ENCODE measurements around the gene PLA2G4E. TPM values are rescaled to one million over a fixed set of nuclear protein-coding genes. Genes with fewer than 3 reads are reported as not detected.

Gene PLA2G4E
- polyA plus RNA-seq, 4 donors, result not detected

- no peak for DNase-seq (ENCODE audit: low read depth in 4 of 4, low spot score in 3 of 4)
These were observed 55.1 kb downstream of the PLA2G4E start for GRCh38 chr15:41965441-41966413.

- no peak for DNase-seq (ENCODE audit: low read depth in 4 of 4, low spot score in 3 of 4)
These were observed 59.1 kb downstream of the PLA2G4E start for GRCh38 chr15:41961595-41962202.

DNA sequence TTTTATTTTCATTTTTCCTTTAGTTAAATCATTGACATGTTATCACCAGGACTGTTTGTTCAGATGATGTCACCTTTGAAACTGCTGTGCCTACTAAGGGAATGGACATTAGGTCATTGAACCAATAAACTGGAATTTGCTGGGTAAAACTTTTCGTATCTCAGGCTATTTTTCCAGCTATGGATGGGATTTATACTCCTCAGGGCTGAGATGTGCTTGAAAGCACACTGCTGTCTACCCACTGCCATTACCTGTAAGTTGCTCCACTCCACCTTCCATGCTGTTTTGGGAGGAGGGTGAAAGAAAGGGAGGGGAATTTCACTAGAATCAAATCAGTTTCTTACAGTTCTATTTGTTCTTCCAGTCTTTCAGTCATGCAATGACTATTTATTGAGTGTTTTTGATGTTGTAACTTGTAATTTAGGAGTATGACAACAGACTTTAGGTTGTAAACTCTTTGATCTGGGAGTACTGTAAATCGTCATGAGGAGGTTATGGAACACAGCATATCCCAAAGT is 59.8 kb downstream of the PLA2G4E start:
- DNase-seq (ENCODE audit: low read depth in 4 of 4, low spot score in 3 of 4), result no peak

- DNase-seq (ENCODE audit: low read depth in 4 of 4, low spot score in 3 of 4), result no peak
These were observed 62.8 kb downstream of the PLA2G4E start for GRCh38 chr15:41958002-41958420.

GRCh38 chr15:41957021-41957897 is 63.6 kb downstream of the PLA2G4E start:
- no peak for DNase-seq (ENCODE audit: low read depth in 4 of 4, low spot score in 3 of 4)

- no peak for DNase-seq (ENCODE audit: low read depth in 4 of 4, low spot score in 3 of 4)
These were observed 64.9 kb downstream of the PLA2G4E start for GRCh38 chr15:41955807-41956525.

DNA sequence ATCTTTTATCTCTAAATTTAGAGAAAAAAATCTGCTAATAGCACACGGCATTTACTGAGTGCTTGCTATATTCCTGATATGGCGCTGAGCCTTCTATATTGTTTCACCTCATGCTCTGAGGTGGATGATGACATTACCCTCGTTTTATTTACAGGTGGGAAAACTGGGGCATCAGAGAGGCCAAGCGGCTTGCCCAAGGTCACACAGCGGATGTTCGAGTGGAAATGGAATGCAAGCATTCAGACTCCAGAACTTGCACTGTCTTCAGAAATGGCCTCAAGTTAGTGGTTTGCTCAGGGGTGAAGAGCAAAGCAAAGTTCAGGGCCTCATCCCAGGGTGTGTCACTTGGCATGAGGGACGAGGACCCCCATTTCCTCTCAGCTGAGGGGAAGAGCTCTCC is 65.7 kb downstream of the PLA2G4E start:
- DNase-seq (ENCODE audit: low read depth in 4 of 4, low spot score in 3 of 4), result no peak

DNA sequence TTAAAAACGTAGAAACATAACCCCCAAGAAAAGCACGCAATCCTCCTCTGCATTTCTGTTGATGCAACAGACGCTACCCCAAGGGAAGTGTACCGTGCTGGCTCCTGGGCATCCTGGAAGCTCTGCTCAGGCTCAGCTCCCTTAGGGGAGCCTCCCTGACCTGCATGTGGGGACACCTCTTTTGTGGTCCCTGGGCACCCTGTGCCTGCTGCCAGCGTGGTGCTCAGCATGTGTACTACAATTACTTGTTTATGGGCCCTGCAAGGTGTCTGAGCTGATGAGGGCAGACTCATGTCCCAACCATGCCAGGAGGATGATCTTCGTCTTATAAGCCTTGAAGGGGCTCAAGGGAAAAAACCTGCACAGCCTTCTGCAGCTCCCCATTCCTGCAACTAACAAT is 66.8 kb downstream of the PLA2G4E start:
- no peak for DNase-seq (ENCODE audit: low read depth in 4 of 4, low spot score in 3 of 4)

DNA sequence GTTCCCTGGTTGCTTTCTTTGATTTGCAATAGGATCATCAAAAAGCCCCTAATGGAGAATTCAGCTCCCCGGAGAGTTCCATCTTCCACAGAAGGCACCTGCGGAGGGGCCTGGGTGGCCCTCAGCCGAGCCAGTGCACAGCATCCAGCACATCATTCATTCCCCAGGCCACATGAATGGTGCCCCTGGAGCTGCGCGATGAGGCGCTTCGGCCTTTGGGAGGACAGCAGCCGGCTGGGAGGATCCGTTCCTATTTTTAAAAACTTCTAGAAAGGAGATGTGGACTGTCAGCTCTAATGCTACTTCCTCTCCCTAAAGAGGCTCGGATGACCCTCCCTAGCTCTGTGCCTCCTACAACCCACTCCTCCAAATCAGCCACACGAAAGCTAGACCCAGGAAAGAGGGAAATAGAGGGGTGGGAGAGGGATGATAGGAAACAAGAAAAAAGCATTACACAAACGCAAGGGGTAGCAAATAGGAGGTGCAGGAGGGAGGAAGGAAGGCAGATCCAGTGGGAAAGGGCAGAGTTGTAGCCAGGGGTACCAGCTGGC is 68.8 kb downstream of the PLA2G4E start:
- DNase-seq (ENCODE audit: low read depth in 4 of 4, low spot score in 3 of 4), result no peak

DNA sequence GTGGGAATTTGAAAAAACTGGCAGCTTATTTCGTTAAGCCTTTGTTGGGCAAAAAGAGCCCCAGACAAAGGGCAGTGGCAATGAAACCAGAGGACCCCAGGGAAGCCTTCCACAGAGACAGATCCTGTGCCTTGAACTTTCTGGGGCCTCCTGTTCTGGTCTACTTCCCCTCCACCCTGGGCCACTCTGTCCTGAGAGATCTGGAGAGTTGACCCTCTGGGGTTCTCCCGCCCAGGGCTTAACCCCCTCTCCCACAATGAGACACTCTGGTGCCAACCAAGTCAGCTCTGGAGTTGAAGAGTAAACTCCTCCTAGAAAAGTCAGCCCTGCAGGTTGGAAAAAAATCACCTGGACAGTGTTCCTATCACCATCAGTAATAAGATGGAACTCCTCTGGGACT is 69.3 kb downstream of the PLA2G4E start:
- DNase-seq (ENCODE audit: low read depth in 4 of 4, low spot score in 3 of 4), result no peak

GRCh38 chr15:41950489-41950888 is 70.4 kb downstream of the PLA2G4E start:
- DNase-seq (ENCODE audit: low read depth in 4 of 4, low spot score in 3 of 4), result no peak

- no peak for DNase-seq (ENCODE audit: low read depth in 4 of 4, low spot score in 3 of 4)
These were observed 70.7 kb downstream of the PLA2G4E start for GRCh38 chr15:41950127-41950483.

DNA sequence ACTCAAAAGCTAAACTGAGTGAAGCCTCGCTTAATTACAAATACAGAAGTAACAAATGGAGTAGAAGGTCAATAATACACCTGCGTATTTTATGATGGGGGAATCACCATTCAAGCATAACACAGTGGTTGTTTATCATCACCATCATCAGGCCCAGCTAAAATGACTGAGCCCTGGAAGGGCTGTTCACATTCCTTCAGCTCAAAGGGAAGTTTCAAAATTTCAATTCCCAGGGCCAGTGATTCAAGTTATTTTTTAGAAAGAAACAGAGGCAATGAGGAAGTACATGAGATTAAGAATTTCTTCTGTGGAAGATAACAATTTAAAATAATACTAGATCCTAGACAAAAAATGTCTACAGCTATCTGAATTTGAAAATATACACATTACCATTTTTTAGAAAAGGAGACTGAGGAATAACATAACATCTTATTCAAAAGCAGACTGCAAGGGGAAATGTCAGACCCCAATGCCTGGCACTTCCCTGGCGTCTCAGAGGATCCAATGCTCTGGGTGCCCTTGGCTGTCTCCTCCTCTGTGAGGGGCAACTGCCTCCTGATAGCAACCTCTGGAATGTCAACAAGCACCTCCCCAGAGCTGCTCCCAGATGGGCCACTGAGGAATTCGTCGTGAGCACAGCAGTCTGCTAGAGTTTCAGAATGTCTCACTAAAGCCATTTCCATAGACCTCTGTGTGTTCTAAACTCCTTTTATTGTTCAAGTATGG is 71.3 kb downstream of the PLA2G4E start:
- DNase-seq (ENCODE audit: low read depth in 4 of 4, low spot score in 3 of 4), result no peak

DNA sequence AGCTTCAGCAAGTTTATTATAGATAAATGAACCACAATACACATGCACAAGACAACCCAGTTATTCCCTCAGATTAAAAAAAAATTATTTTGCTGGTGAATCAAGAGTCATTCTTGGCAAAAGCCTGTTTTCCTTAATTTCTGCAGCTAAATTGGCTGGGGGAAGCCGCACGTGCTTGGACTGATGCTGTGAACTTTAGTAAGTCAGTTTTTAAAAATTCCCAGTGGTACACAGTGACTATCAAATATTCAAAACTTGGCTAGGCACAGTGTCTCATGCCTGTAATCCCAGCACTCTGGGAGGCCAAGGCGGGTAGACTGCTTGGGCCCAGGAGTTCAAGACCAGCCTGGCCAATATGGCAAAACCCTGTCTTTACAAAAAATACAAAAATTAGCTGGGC is 72.4 kb downstream of the PLA2G4E start:
- DNase-seq (ENCODE audit: low read depth in 4 of 4, low spot score in 3 of 4), result no peak

DNA sequence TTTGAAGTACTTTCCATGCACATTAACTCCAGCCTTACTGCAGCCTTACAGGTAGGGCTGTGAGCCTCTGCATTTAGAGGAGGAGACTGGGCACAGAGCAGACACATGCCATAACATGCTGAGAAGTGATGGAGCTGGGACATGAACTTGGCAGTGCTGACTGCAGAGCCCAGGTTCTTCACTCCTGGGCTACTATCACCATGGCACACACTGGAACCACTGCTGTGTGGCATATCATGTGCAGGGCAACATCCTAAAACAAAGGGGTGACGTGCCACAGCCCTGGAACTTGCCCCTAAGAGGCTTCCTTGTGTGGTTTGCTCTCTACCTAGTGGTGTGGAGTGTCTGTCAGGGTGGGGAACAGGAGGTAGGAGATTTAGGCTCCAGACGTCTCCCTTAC is 73.9 kb downstream of the PLA2G4E start:
- no peak for DNase-seq (ENCODE audit: low read depth in 4 of 4, low spot score in 3 of 4)

- no peak for DNase-seq (ENCODE audit: low read depth in 4 of 4, low spot score in 3 of 4)
These were observed 75.1 kb downstream of the PLA2G4E start for GRCh38 chr15:41945731-41946130.

GRCh38 chr15:41945221-41945620 is 75.6 kb downstream of the PLA2G4E start:
- no peak for DNase-seq (ENCODE audit: low read depth in 4 of 4, low spot score in 3 of 4)

- DNase-seq (ENCODE audit: low read depth in 4 of 4, low spot score in 3 of 4), result no peak
These were observed 76.4 kb downstream of the PLA2G4E start for GRCh38 chr15:41944313-41944940.
